GM12872 (cell line): ENCODE measurements around the gene ANKRD66.

Experiments
- TF ChIP-seq, protein P1 (sequence below): IDR thresholded peaks from 3 replicates; pipeline ENCODE4 v1.5.1; 2011; ENCODE audit warnings: low read depth, mild to moderate bottlenecking, low read length, moderate library complexity; ENCODE audit not compliant: insufficient read depth

The ANKRD66 gene

GRCh38 chr6:46741910-46742309 is 4.8 kb upstream of the ANKRD66 start:
- TF ChIP-seq, protein P1, sequence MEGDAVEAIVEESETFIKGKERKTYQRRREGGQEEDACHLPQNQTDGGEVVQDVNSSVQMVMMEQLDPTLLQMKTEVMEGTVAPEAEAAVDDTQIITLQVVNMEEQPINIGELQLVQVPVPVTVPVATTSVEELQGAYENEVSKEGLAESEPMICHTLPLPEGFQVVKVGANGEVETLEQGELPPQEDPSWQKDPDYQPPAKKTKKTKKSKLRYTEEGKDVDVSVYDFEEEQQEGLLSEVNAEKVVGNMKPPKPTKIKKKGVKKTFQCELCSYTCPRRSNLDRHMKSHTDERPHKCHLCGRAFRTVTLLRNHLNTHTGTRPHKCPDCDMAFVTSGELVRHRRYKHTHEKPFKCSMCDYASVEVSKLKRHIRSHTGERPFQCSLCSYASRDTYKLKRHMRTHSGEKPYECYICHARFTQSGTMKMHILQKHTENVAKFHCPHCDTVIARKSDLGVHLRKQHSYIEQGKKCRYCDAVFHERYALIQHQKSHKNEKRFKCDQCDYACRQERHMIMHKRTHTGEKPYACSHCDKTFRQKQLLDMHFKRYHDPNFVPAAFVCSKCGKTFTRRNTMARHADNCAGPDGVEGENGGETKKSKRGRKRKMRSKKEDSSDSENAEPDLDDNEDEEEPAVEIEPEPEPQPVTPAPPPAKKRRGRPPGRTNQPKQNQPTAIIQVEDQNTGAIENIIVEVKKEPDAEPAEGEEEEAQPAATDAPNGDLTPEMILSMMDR, result no peak

GRCh38 chr6:46743425-46744158 is 3.1 kb upstream of the ANKRD66 start:
- TF ChIP-seq, protein P1, result no peak

DNA sequence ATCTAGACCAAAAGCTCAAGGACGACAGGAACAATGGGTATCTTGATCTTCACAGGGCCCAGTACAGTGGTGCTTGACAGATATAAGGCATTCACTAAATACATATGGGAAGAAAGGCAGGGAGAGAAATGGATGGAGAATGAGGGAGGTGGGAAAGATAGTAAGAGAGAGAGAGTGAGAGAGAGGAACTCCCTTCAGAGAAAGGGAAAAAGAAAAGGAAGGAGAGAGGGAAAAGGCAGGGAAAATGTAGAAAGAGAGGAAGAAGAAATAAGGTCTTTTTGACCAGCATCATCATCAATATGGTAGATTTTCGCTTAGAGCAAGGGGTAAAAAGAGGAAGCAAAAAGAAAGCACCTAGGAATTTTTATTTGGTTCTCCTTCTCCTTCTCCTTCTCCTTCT is 760 bp upstream of the ANKRD66 start:
- TF ChIP-seq, protein P1, result no peak

DNA sequence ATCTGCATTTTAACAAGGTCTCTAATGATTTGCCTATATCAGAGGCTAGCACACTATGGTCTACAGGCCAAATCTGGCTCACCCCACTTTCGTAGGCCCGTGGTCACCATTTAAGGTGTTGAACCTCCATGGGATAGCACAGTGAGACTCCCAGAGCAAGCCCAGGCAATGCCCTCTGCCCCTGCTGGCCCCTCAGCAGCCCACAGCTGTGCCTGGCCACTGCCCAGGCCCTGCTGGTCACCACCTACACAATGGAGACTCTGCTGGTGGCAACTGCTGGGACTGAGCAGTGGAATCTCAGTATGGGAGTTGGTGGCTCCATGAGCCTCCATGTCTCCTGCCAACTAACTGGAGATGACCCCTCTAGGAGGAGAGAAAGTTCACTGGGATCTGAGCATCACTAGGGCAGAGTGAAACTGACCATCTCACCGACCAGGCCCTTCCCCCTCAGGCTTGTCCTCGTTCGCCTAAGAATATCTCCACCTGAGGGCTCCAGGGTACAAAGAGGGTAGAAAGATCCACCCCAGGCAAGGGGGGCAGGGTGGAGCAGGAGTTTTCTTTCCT is 2.3 kb downstream of the ANKRD66 start:
- TF ChIP-seq, protein P1, result no peak

DNA sequence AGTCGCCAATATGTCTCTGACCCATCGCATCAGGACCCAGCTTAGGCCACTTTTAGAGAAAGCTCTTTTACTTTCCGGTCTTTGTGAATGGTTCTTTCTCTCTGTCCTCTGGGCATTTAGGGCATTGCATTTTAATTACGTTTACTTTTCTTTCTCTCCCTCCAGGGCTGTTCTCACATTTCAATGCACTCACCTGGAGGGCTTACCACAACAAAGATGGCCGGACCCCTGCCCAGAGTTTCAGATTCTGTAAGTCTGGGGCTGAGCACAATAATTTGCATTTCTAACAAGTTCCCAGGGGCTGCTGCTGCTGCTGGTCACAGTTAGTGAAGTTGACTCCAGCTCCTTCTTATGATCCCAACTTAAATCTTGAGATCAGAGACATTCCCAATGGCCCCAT is 3.0 kb downstream of the ANKRD66 start:
- TF ChIP-seq, protein P1, result no peak

DNA sequence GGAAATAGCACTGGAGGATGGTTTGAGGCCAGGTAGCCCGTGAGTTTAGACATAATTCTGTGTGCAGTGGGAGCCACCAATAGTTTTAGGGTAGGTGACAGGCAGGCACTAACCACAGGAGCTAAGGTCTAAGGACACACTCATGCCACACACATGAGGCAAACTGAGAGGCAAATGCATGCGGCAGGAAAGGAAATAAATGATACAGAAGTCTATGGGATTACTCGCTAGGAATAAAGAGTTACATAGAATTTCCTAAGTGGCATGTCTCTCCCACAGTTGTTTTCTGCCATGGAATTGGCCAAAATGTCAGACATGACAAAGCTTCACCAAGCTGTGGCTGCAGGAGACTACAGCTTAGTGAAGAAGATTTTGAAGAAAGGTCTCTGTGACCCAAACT is 4.9 kb downstream of the ANKRD66 start:
- TF ChIP-seq, protein P1, result no peak

DNA sequence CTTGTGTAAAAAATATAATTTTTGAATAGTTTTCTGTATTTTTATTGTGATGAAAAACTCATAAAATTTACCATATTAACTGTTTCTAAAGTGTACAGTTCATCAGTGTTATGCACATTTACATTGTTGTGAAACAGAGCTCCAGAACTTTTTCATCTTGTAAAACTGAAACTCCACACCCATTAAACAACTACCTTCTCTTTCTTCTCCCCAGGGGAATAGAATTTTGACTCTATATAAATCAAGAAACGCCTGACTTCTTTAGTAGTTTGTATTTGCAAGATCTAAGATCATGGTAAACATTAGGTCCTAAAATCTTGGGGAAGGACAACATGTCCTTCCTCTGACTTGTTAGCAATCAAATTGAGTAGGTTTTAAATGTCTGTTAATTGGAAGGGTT is 9.1 kb downstream of the ANKRD66 start:
- TF ChIP-seq, protein P1, result no peak
